ENCODE results near the gene KLHDC10. TPM values are rescaled to one million over a fixed set of nuclear protein-coding genes. Genes with fewer than 3 reads are reported as not detected.

The KLHDC10 gene
- total and polyA plus RNA-seq, 2 donors from 2014 or later = 15.7 to 38.9 TPM

- Histone ChIP-seq H3K9me3 (ENCODE audit: control insufficient read depth in 2 of 3, insufficient read depth in 1 of 3, low read length in 3 of 3) (no peaks in the 10 kb centered on the region), H3K9ac (ENCODE audit: low read length in 3 of 3) (no peak overlapping the region), H3K36me3 (ENCODE audit: control insufficient read depth in 2 of 3, insufficient read depth in 3 of 3, low read length in 3 of 3) (peaks cover 4 to 24% (median 5%) of the 10 kb centered on the region in 3 donors), H3K27me3 (ENCODE audit: control insufficient read depth, insufficient read depth, low read length) (no peaks in the 10 kb centered on the region), H3K4me3 (ENCODE audit: low read length in 3 of 3) (no peak overlapping the region), H3K4me1 (ENCODE audit: control insufficient read depth in 2 of 3, insufficient read depth in 2 of 3, low read depth in 1 of 3, low read length in 3 of 3) (peaks cover 0 to 20% (median 18%) of the 10 kb centered on the region in 3 donors), H3K27ac (ENCODE audit: low read depth in 2 of 2, low read length in 2 of 2) (no peak overlapping the region)
- FAIRE-seq (no peak), DNase-seq (no peak)
- intact Hi-C loops (cut with DNase I) = no loop called here
- no peak for TF ChIP-seq CTCF (IDR thresholded peaks at IDR 0.05; ENCODE audit: borderline replicate concordance, extremely low read depth, insufficient read depth)
These were observed 69.0 kb downstream of the KLHDC10 start for GRCh38 chr7:130139193-130139960.

GRCh38 chr7:130140551-130141160 is 70.3 kb downstream of the KLHDC10 start:
- peak in 1 of 5 donors; percentile 71 for DNase-seq
- H3K9me3 ChIP-seq (ENCODE audit: control insufficient read depth in 2 of 3, insufficient read depth in 1 of 3, low read length in 3 of 3) = no peaks in the 10 kb centered on the region
- H3K9ac ChIP-seq (ENCODE audit: low read length in 3 of 3) = peak overlapping the region in 1 of 3 donors; percentile 53
- H3K27ac ChIP-seq (ENCODE audit: low read depth in 2 of 2, low read length in 2 of 2) = peak overlapping the region; percentile 76 to 78
- H3K4me1 ChIP-seq (ENCODE audit: control insufficient read depth in 2 of 3, insufficient read depth in 2 of 3, low read depth in 1 of 3, low read length in 3 of 3) = peaks cover 2 to 20% (median 18%) of the 10 kb centered on the region in 3 donors
- H3K4me3 ChIP-seq (ENCODE audit: low read length in 3 of 3) = peak overlapping the region in 1 of 3 donors; percentile 57
- no peak for TF ChIP-seq CTCF (IDR thresholded peaks at IDR 0.05; ENCODE audit: borderline replicate concordance, extremely low read depth, insufficient read depth)
- intact Hi-C loops (cut with DNase I) = no loop called here
- no peaks in the 10 kb centered on the region for H3K27me3 ChIP-seq (ENCODE audit: control insufficient read depth, insufficient read depth, low read length)
- H3K36me3 ChIP-seq (ENCODE audit: control insufficient read depth in 2 of 3, insufficient read depth in 3 of 3, low read length in 3 of 3) = peaks cover 0 to 18% (median 3%) of the 10 kb centered on the region in 3 donors
- FAIRE-seq = no peak

GRCh38 chr7:130141161-130141883 is 71.0 kb downstream of the KLHDC10 start:
- peak overlapping the region; percentile 37 to 57 (median 46) for H3K4me3 ChIP-seq (ENCODE audit: low read length in 3 of 3)
- FAIRE-seq = no peak
- H3K27ac ChIP-seq (ENCODE audit: low read depth in 2 of 2, low read length in 2 of 2) = peak overlapping the region; percentile 76 to 78
- peak; percentile 95 to 98 (median 97) for DNase-seq
- no peaks in the 10 kb centered on the region for H3K27me3 ChIP-seq (ENCODE audit: control insufficient read depth, insufficient read depth, low read length)
- peaks cover 2 to 20% (median 18%) of the 10 kb centered on the region in 3 donors for H3K4me1 ChIP-seq (ENCODE audit: control insufficient read depth in 2 of 3, insufficient read depth in 2 of 3, low read depth in 1 of 3, low read length in 3 of 3)
- intact Hi-C loops (cut with DNase I) = no loop called here
- no peak for TF ChIP-seq CTCF (IDR thresholded peaks at IDR 0.05; ENCODE audit: borderline replicate concordance, extremely low read depth, insufficient read depth)
- H3K9ac ChIP-seq (ENCODE audit: low read length in 3 of 3) = peak overlapping the region in 2 of 3 donors; percentile 53 to 66
- peaks cover 0 to 13% (median 0%) of the 10 kb centered on the region in 3 donors for H3K36me3 ChIP-seq (ENCODE audit: control insufficient read depth in 2 of 3, insufficient read depth in 3 of 3, low read length in 3 of 3)
- no peaks in the 10 kb centered on the region for H3K9me3 ChIP-seq (ENCODE audit: control insufficient read depth in 2 of 3, insufficient read depth in 1 of 3, low read length in 3 of 3)

Data from kidney (tissue), 14 donors.